Neural cell (in vitro differentiated cells): ENCODE results near the gene ASIC1. TPM values are rescaled to one million over a fixed set of nuclear protein-coding genes. Genes with fewer than 3 reads are reported as not detected.

Experiments
- H2AFZ ChIP-seq: fragments of 200-600, 300-800 bp; sonication (generic), shearing (Covaris generic); 2 replicates; pipeline ENCODE4 v1.6.0; 2014; ENCODE audit warnings: low read depth, mild to moderate bottlenecking, antibody characterized with exemption, low read length, moderate library complexity
- H3F3A ChIP-seq: fragments of 200-600 bp; shearing (Covaris generic); 2 replicates; pipeline ENCODE4 v1.6.1; 2016; ENCODE audit warnings: mild to moderate bottlenecking, moderate library complexity, mixed read lengths, antibody characterized with exemption, low read length; ENCODE audit not compliant: insufficient read depth, poor library complexity, severe bottlenecking
- H3K27ac ChIP-seq: fragments of 200-600, 300-800 bp; sonication (generic), shearing (Covaris generic); 2 replicates; pipeline ENCODE4 v1.5.1; 2014; ENCODE audit warnings: mild to moderate bottlenecking, low read length, moderate library complexity
- H3K27me3 ChIP-seq: fragments of 300-800, 200-600 bp; sonication (generic), shearing (Covaris generic); 2 replicates; pipeline ENCODE4 v1.6.0; 2014; ENCODE audit warnings: mild to moderate bottlenecking, low read depth, low read length, moderate library complexity; ENCODE audit not compliant: insufficient read depth
- H3K36me3 ChIP-seq: fragments of 300-800, 200-600 bp; sonication (generic), shearing (Covaris generic); 2 replicates; pipeline ENCODE4 v1.5.1; 2014; ENCODE audit warnings: mild to moderate bottlenecking, antibody characterized with exemption, low read length, moderate library complexity; ENCODE audit not compliant: insufficient read depth
- H3K4me2 ChIP-seq: fragments of 300-800, 200-600 bp; sonication (generic), shearing (Covaris generic); 2 replicates; pipeline ENCODE4 v1.6.0; 2014; ENCODE audit warnings: mild to moderate bottlenecking, low read length
- H3K4me3 ChIP-seq: fragments of 300-800, 200-600 bp; sonication (generic), shearing (Covaris generic); 2 replicates; pipeline ENCODE4 v1.5.1; 2014; ENCODE audit warnings: mild to moderate bottlenecking, low read length, moderate library complexity
- H3K79me2 ChIP-seq: fragments of 200-600 bp; shearing (Covaris generic); replicated peaks from 2 replicates; pipeline ENCODE4 v1.6.0; 2014; ENCODE audit warnings: mild to moderate bottlenecking, low read length, moderate library complexity; ENCODE audit not compliant: insufficient read depth
- H3K9ac ChIP-seq: fragments of 300-800, 200-600 bp; sonication (generic), shearing (Covaris generic); 2 replicates; pipeline ENCODE4 v1.6.1; 2016; ENCODE audit warnings: mild to moderate bottlenecking, low read length, mixed read lengths
- H3K9me2 ChIP-seq: fragments of 200-600 bp; shearing (Covaris generic); 2 replicates; pipeline ENCODE4 v1.6.1; 2016; ENCODE audit warnings: mild to moderate bottlenecking, low read length, mixed read lengths; ENCODE audit not compliant: insufficient read depth
- H3K9me3 ChIP-seq: fragments of 200-600, 300-800 bp; sonication (generic), shearing (Covaris generic); 2 replicates; pipeline ENCODE4 v1.6.1; 2016; ENCODE audit warnings: mild to moderate bottlenecking, mixed run types, low read length, moderate library complexity, mixed read lengths
- H4K20me1 ChIP-seq: fragments of 200-600 bp; shearing (Covaris generic); 2 replicates; pipeline ENCODE4 v1.6.1; 2016; ENCODE audit warnings: mild to moderate bottlenecking, mixed run types; ENCODE audit not compliant: insufficient read depth
- EP300 ChIP-seq: fragments of 450-650 bp; conservative IDR thresholded peaks from 2 replicates; pipeline ENCODE4 v1.6.1; 2014; ENCODE audit warnings: antibody characterized with exemption, mild to moderate bottlenecking, moderate library complexity; ENCODE audit not compliant: poor library complexity, severe bottlenecking
- EZH2 ChIP-seq: fragments of 200-600, 300-800 bp; shearing (Covaris generic), sonication (generic); IDR thresholded peaks from 2 replicates; pipeline ENCODE4 v1.6.1; 2014; ENCODE audit warnings: antibody characterized with exemption, low read length, borderline replicate concordance, mild to moderate bottlenecking; ENCODE audit not compliant: insufficient read depth, poor library complexity, severe bottlenecking
- MXI1 ChIP-seq: fragments of 450-650 bp; conservative IDR thresholded peaks from 2 replicates; pipeline ENCODE4 v1.6.1; 2014; ENCODE audit warnings: antibody characterized with exemption, mild to moderate bottlenecking; ENCODE audit not compliant: poor library complexity, severe bottlenecking
- POLR2AphosphoS5 ChIP-seq: IDR thresholded peaks from 2 replicates; pipeline ENCODE4 v1.6.1; 2012
- RAD21 ChIP-seq: fragments of 450-650 bp; conservative IDR thresholded peaks from 2 replicates; pipeline ENCODE4 v1.6.1; 2014; ENCODE audit warnings: antibody characterized with exemption, mild to moderate bottlenecking, moderate library complexity
- REST ChIP-seq: IDR thresholded peaks from 2 replicates; pipeline ENCODE4 v1.6.1; 2012; ENCODE audit warnings: borderline replicate concordance
- SMC3 ChIP-seq: fragments of 450-650 bp; conservative IDR thresholded peaks from 2 replicates; pipeline ENCODE4 v1.6.1; 2014; ENCODE audit warnings: antibody characterized with exemption, mild to moderate bottlenecking, moderate library complexity; ENCODE audit not compliant: poor library complexity
- TAF1 ChIP-seq: IDR thresholded peaks from 2 replicates; pipeline ENCODE4 v1.6.1; 2012; ENCODE audit warnings: low read depth
- polyA plus RNA-seq: library from polyadenylated mRNA; depleted of rRNA; stranded (reverse); fragments of >200 nt; gene quantifications from 2 replicates; pipeline ENCODE4 v1.2.3, GENCODE V29; 2014
- TF ChIP-seq, protein P1 (sequence below): fragments of 450-650 bp; IDR thresholded peaks from 2 replicates; pipeline ENCODE4 v1.5.1; 2014; ENCODE audit warnings: antibody characterized with exemption, mild to moderate bottlenecking, moderate library complexity; ENCODE audit not compliant: poor library complexity, severe bottlenecking

ASIC1 gene
- polyA plus RNA-seq, 1 donor from 2014 or later = 8.0 TPM

GRCh38 chr12:50041962-50042361 is 15.4 kb upstream of the ASIC1 start:
- TF ChIP-seq EP300 (no peak), RAD21 (no peak), REST (no peak), MXI1 (no peak), TAF1 (no peak), POLR2AphosphoS5 (no peak), EZH2 (no peak), SMC3 (no peak)
- TF ChIP-seq, protein P1, sequence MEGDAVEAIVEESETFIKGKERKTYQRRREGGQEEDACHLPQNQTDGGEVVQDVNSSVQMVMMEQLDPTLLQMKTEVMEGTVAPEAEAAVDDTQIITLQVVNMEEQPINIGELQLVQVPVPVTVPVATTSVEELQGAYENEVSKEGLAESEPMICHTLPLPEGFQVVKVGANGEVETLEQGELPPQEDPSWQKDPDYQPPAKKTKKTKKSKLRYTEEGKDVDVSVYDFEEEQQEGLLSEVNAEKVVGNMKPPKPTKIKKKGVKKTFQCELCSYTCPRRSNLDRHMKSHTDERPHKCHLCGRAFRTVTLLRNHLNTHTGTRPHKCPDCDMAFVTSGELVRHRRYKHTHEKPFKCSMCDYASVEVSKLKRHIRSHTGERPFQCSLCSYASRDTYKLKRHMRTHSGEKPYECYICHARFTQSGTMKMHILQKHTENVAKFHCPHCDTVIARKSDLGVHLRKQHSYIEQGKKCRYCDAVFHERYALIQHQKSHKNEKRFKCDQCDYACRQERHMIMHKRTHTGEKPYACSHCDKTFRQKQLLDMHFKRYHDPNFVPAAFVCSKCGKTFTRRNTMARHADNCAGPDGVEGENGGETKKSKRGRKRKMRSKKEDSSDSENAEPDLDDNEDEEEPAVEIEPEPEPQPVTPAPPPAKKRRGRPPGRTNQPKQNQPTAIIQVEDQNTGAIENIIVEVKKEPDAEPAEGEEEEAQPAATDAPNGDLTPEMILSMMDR = no peak
- H3K9ac ChIP-seq = no peak overlapping the region
- no peaks in the 10 kb centered on the region for H3K79me2 ChIP-seq
- H2AFZ ChIP-seq = no peak overlapping the region
- H3K27ac ChIP-seq = no peak overlapping the region
- no peak overlapping the region for H3K4me2 ChIP-seq
- no peaks in the 10 kb centered on the region for H3K36me3 ChIP-seq
- no peak overlapping the region for H3K4me3 ChIP-seq
- no peaks in the 10 kb centered on the region for H3K9me2 ChIP-seq
- no peaks in the 10 kb centered on the region for H3K27me3 ChIP-seq
- H3K9me3 ChIP-seq = no peaks in the 10 kb centered on the region
- H4K20me1 ChIP-seq = no peaks in the 10 kb centered on the region
- no peaks in the 10 kb centered on the region for H3F3A ChIP-seq

DNA sequence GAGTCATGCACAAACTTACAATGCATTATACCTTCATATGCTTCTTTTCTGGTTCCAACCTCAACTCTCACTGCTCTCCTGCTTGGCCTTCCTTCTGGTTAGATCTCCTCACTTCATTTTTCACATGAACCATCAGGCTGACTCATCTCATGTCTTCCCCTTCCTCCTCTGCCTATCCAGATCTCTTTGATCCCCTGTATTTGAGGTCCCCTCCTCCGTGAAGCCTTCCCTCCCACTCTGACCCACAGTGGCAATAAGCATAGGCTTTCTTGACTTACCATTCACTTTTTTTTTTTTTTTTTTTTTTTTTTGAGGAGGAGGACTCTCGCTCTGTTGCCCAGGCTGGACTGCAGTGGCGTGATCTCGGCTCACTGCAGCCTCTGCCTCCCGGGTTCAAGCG is 14.7 kb upstream of the ASIC1 start:
- Histone ChIP-seq H3K36me3 (no peaks in the 10 kb centered on the region), H3K79me2 (no peaks in the 10 kb centered on the region), H3K27me3 (no peaks in the 10 kb centered on the region), H3K4me3 (no peak overlapping the region), H3F3A (no peaks in the 10 kb centered on the region), H3K9me3 (no peaks in the 10 kb centered on the region), H3K27ac (no peak overlapping the region), H2AFZ (no peak overlapping the region), H3K4me2 (no peak overlapping the region), H4K20me1 (no peaks in the 10 kb centered on the region), H3K9me2 (no peaks in the 10 kb centered on the region), H3K9ac (no peak overlapping the region)
- TF ChIP-seq, protein P1 = no peak
- TF ChIP-seq TAF1 (no peak), MXI1 (no peak), REST (no peak), RAD21 (no peak), SMC3 (no peak), EZH2 (no peak), POLR2AphosphoS5 (no peak), EP300 (no peak)
